HG03565 (cell line): ENCODE data around the gene C1orf174.

Experiments used
- ATAC-seq: cut with Tn5 transposase; IDR thresholded peaks from one replicate; pipeline ENCODE4 v1.9.1; 2021; ENCODE audit warnings: mild to moderate bottlenecking, moderate library complexity; ENCODE audit not compliant: unreplicated experiment

C1orf174 gene

GRCh38 chr1:3900150-3900968 is at the start of gene C1orf174:
C1orf174 (minus strand) TSS chr1:3900272; CDS start chr1:3900186, 86 bp downstream.
- peak; percentile 65 for ATAC-seq

- ATAC-seq = no peak
Observed at GRCh38 chr1:3948344-3948743, 48.3 kb upstream of the C1orf174 start.

GRCh38 chr1:3945916-3946840 is 46.1 kb upstream of the C1orf174 start:
- no peak for ATAC-seq

GRCh38 chr1:3945222-3945621 is 45.1 kb upstream of the C1orf174 start:
- ATAC-seq = no peak

- ATAC-seq = no peak
Observed at GRCh38 chr1:3944578-3945125, 44.6 kb upstream of the C1orf174 start.

- no peak for ATAC-seq
Observed at GRCh38 chr1:3943806-3944577, 43.9 kb upstream of the C1orf174 start.

- ATAC-seq = no peak
Observed at GRCh38 chr1:3943123-3943431, 43.0 kb upstream of the C1orf174 start.

GRCh38 chr1:3942416-3943122 is 42.5 kb upstream of the C1orf174 start:
- ATAC-seq = no peak

- ATAC-seq = no peak
Observed at GRCh38 chr1:3940754-3941345, 40.8 kb upstream of the C1orf174 start.

GRCh38 chr1:3940081-3940753 is 40.1 kb upstream of the C1orf174 start:
- ATAC-seq = no peak

GRCh38 chr1:3939242-3940080 is 39.4 kb upstream of the C1orf174 start:
- ATAC-seq = no peak

- no peak for ATAC-seq
Observed at GRCh38 chr1:3932156-3932919, 32.3 kb upstream of the C1orf174 start.

- no peak for ATAC-seq
Observed at GRCh38 chr1:3931007-3931912, 31.2 kb upstream of the C1orf174 start.

- ATAC-seq = no peak
Observed at GRCh38 chr1:3930301-3931006, 30.4 kb upstream of the C1orf174 start.

GRCh38 chr1:3929126-3929525 is 29.1 kb upstream of the C1orf174 start:
- ATAC-seq = no peak

GRCh38 chr1:3928586-3928985 is 28.5 kb upstream of the C1orf174 start:
- ATAC-seq = no peak
